GM19395 (cell line): ENCODE results near the gene DYNC2LI1.

Experiments
- ATAC-seq: cut with Tn5 transposase; IDR thresholded peaks from one replicate; pipeline ENCODE4 v1.9.1; 2021; ENCODE audit warnings: mild to moderate bottlenecking, moderate library complexity; ENCODE audit not compliant: unreplicated experiment

The DYNC2LI1 gene

DNA sequence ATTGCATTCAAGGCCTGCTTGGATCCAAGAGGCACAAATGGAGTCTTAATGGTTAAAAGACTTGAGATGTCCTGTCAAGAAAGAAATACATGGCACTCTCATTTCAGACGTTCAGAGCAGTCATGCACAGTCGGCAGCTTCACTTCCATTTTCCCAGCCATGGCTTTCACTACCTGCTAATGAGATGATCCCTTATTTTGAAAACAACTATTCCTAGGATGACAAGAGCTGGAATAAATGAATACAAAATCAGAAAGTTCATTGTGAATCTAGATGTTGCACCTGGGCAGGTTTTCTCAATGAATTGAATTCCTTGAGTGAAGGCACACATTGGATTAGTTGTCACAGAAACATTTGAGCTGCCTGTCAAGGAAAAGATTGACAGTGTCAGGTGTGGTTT is 39.1 kb downstream of the DYNC2LI1 start:
- no peak for ATAC-seq

DNA sequence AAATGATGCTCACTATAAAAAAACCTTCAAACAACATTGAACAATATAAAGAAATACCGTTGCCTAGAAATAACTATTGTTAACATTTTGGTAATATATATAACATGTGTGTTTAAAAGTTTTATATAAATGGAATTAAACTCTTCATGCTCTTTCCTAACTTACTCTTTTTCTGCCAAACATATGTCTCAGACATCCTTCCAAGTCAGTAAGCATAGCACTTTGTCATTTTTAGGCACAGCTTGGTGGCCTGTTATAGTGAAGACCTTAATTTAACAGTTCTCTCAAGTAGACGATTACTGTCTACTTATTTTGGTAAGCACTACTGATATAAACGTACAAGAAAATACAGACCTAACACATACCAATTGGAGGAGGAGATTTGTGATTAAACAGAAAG is 40.9 kb downstream of the DYNC2LI1 start:
- ATAC-seq: no peak

DNA sequence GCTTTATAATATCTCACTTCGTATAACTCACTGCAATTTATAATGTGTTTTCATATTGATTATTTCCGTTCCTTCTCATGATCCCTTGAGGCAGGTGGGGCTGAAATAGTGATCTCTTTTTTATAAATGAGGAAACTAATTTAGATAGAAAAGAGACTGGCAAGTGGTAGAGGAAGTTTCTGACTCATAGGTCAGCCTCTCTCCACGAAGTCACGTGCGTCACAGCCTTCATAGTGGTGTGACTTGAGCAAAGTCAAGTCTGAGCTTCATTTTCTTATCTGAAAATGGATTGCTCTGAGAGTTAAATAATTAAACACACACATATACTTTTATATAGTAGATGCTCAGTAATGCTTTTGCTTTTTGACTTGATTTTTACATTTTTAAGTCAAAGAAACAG is 44.9 kb downstream of the DYNC2LI1 start:
- ATAC-seq: no peak

DNA sequence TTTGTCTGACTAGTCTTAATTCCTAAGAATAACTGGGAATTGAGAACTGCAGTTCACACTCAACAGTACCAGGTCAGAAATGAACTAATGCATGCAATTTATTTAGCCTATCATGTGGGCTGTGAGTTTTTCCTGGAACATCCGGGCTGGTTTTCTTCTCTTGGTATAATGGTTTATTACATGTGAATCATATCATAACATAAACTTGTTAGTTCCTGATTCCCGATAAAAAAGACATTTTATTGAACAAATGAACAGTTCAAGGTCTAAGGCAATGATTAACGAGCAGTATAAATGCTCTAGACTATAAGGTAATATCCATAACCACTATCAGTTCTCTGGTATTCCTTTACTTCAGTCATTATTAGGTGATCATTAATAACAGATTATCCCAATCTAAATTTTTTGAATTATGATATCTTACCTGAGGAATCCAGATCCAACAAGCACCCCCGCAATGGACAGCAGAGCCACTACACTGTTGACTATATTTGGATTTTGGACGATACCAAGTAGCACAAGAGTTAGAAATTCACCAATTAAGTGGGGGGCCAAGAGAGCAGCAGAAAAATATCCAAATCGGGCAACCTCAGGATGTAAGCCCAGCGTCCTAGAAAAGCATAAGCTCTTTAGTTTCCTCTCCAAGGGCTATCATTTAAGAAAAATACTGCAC is 45.8 kb downstream of the DYNC2LI1 start:
- no peak for ATAC-seq

DNA sequence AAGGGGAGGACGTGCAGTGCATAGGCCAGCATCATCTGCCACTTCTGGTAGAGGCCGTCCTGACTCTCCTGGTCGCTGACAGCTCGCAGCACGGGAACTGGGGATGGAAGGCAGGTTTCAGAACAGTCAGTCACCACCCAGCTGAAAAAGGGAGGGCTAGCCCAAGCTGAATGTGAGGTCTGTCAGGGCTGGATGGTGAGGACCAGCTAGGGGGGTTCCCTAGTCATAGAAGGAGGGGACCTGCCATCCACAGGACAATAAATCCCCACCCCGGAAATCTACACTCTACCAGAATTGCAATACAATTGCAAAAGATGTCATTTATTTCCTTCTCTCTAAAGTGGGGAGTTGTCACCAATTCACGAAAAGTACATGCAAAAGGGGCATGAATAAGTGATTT is 49.0 kb downstream of the DYNC2LI1 start:
- no peak for ATAC-seq

DNA sequence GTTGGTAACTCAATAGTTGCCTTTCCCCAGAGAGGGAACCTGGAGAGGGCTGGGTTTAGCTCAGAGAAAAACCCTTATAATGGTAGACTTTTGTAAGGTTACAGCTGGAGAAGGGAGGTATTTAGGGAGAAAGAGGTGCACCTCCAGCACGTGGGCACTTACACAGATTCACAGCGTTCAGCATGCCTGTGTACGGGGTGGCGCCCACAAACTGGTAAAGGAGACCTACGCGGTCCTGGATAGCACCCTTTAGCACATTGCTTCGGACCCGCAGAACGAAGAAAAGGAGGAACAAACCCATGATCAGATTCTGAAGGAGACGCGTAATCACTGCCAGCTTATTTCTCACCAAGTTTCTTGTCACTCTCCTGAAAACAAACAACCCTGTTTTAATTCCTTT is 49.9 kb downstream of the DYNC2LI1 start:
- no peak for ATAC-seq

DNA sequence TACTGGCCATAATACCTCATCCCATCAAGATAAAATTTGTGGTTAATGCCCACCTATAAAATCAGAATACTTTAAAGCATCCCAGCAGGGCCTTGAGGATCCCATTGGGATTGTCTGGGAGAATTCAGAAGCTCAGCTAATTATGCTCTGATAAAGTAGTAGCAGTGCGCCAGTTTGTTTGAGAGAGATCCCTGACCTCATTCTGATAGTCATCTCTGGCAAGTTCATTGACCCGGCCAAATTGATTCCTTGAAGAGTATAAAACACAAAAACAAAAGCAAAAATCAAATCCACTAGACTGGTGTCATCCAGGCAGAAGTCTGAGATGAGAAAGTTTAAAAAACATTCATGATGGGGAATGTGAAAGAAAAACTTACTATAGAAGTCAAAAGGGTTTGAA is 50.7 kb downstream of the DYNC2LI1 start:
- ATAC-seq: no peak

DNA sequence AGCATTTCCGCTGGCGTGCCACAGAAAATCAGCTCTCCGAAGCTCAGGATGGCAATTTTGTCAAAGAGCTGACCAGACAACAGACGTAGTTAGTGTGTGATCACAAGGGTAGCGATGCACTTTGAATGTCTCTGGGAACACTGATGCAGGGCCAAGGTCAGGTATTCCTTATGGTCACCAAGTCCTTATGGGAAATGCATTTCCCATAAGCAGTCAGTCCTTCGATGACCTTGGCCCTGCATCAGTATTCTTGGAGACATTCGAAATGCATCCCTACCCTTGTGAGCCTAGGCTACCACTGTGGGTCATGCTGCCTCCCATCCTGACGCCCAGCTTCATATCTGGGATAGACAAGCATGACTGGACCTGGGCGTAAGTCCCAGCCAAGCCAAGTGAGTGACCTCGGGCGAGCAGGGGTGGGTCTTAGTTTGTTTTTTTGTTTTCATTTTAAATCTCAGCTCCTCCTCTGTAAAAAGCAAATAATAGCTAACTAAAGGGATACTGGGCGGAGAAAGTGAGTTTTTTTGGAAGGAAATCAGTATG is 51.2 kb downstream of the DYNC2LI1 start:
- no peak for ATAC-seq

DNA sequence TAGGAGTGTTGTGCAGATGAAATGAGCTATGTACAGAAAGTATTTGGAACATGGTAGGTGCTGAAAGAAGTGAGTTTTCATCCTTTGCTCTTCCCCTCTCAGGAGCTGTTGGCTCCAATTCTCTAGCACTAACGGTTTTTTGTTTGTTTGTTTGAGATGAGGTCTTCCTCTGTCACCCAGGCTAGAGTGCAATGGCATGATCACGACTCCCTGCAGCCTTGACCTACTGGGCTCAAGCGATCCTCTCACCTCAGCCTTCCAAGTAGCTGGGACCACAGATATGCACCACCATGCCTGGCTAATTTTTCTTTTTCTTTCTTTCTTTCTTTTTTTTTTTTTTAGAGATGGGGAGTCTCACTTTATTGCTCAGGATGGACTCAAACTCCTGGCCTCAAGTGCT is 52.0 kb downstream of the DYNC2LI1 start:
- no peak for ATAC-seq

DNA sequence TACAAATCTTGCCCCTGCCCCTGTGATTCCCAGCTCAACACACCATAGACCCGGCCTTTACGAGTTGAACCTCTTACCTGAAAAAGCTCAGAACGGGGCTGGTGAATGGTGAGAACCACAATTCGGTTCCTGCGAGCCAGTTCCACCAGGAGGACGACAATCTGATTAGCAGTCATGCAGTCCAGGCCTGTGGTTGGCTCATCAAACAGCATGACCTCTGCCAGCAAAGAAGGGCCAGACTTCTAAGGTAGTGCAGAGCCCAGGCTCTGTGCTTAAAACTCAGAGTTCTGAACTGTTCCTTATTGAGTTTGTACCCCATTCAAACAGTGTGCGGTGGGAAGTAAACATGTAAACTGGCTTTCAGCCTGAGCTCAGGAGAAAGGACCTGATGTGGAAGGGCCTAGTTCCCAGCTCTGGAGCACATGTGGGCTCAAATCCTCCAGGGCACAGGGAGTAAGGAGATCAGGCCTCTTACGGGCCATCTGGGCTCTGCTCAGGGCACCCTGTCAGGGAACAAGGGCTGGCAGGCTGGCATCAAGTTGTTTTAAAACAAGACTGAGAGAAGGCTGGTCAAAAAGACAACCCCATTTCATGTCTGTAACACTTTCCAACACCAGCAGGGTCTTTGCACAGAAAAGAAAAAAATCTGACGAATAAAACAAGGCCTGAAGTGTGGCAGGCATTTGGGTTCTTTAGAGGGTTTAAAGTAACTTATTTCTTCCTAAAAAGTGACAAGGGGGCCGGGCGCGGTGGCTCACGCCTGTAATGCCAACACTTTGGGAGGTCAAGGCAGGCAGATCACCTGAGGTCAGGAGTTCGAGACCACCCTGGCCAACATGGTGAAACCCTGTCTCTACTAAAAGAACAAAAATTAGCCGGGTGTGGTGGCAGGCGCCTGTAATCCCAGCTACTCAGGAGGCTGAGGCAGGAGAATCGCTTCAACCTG is 52.7 kb downstream of the DYNC2LI1 start:
- no peak for ATAC-seq

DNA sequence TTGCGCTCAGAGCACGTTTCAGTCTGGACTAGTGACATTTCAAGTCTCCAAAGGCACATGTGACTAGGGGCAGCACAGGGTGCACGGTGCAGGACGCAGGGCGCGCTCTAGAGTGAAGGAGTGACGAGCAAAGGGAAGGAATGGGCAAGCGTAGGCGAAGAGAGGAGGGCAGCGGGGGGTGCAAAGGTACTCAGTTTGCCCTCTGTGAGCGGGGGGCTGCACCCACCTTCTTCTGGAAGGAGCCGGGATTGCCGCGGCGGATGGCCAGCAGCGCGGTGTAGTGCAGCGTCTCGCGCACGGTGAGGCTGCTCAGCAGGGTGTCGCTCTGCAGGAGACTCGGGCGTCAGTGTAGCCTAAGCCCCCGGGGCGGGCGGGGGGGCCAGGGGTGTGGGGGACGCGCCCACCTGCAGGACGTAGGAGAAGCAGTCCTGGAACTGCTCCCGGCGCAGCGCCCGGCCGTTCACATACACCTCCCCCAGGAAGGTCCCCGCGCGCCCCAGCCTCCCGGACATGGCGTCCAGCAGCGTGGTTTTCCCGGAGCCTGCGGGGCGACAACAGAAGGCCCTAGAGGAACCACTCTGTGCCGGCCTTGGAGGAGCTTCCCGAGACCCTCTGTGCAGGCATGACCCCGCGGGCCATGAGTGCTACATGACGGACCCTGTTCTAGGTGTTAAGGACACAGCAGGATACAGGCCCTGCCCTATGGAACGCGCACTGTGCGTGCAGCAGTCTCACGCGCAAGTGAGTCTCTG is 57.9 kb downstream of the DYNC2LI1 start:
- ATAC-seq: no peak

DNA sequence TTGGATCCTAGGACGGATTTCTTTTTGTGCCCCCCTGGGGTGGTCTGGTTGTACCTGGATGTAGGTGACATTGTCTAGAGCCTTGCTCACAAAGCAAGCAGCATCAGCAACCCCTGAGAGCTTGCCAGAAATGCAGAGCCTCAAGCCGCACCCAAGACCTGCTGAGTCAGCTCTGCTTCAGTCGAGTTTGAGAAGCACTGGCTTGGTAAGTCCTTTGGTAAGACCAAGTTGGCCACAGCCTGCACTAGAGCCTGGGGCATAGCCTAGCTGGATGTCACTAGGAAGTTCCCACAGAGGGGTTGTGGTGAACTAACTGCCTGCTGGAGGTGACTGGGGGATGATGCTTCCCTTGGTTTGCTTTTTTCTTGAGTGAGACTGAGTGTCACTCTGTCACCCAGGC is 58.6 kb downstream of the DYNC2LI1 start:
- ATAC-seq: no peak

DNA sequence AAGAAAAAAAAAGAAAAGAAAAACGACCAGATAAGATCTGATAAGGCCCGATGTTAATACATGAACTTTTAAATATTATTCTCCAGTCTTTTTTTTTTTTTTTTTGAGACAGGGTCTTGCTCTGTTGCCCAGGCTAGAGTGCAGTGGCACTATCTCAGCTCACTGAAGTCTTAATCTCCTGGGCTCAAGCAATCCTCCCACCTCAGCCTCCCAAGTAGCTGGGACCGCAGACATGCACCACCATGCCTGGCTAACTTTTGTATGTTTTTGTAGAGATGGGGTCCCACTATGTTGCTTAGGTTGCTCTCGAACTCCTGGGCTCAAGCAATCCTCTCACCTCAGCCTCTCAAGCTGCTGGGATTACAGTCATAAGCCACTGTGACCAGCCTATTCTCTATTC is 63.2 kb downstream of the DYNC2LI1 start:
- ATAC-seq: no peak

DNA sequence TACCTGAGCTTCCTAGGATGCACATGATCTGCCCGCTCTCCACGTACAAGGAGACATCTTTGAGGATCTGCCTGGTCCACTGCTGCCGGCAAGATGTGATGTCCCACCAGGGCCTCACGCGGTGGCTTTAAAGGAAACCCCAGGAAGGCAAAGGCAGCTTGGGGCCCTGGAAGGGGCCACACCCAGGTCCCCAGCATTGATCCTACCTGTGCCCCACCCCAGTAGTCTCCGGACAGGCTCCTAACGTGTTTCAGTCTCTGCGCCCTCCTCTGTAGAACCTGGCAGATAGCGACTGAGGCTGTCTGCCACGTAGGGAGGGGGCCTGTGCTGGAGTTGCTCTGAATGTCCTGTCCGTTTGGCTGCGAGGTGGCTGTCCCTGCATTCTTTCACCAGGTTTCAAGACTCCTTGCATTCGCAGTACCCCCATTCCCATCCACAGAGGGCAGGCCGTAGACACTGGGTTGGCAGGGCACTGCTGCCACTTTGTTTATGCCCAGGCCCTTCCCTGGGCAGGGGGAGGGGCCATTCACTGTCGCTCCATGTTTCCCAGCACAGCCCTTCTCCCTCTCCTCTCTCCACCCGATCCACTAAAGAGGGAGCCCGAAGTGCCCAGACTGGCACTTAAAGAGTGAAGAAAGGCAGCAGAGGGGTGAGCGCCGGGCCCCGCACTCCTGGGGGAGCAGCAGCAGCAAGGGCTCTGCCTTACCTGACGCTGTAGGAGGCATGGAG is 64.2 kb downstream of the DYNC2LI1 start:
- ATAC-seq: no peak

DNA sequence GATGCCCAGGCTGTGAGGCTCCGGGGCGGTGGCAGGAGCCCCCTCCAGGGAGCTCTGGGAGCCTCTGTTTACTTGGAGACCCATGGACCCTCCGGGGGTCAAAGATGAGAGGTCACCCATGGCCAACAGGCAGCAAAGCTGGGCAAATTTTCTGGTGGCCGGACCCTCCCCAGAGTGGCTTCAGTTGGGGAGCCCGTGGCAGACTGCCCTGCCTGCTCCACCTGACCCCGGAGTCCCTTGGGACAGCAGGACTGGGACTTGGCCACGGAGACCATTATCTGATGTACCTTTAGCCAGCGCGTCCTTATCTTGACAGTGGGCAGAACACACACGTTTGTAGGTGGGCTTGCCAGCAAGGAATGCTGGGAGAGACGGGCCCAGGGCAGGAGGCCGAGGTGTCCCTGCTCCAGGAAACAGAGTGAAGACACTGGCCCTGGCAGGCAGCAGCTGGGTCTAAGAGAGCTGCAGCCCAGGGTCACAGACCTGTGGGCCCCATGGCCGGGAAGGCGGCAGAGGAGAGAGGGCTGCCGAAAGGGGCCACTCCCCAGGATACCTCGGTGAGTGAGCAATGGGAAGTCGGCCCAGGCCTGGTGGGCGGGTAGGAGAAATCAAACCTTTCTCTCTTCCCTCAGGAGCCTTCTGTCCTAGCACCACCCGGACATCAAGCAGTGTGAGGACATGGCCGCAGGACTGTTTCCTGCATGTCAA is 64.9 kb downstream of the DYNC2LI1 start, which contains the start of the genes ABCG5 and ABCG8:
Gene ABCG5, minus strand, starts transcription at position 280 of the 708 bp plus-strand sequence. Its CDS starts 160 bp downstream, at position 120.
Gene ABCG8, plus strand, starts transcription at position 412 of the 708 bp plus-strand sequence. Its CDS starts 83 bp downstream, at position 495.
- no peak for ATAC-seq

DNA sequence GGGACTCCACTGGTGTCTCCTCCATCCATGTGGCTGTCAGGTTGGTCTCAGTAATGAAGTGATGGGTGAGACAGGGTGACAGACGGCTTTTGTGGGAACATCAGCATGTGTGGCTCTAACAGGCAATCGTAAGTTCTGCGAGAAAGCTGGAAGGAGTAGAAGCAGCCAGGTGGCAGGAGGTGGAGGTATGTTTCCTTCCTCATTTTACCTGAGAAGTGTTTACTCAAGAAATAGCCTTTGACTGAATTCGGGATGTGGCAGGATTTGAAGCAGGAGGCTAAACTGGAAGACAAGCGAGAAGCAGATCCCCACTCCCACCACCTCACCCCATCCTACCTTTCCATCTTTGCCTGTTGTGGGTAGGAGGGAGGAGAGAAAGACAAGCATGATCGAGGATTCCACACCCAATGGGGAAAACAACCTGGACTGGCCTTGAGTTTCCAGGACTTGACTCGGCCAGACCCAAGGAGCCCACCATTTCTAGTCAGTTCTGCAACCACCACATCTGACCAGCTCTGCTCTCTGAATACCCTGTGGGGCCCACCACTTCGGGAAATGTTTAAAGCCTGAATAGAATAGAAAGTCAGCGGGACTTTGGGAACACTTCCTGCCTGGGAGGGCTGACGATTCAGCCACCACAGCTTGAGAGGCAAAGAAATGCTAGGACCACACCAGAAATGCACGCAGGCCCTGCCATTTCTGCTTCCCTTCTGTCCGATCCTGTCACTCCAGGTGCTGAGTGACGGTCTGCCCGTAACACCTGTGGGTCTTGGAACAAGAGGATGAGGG is 66.1 kb downstream of the DYNC2LI1 start:
- ATAC-seq: no peak

DNA sequence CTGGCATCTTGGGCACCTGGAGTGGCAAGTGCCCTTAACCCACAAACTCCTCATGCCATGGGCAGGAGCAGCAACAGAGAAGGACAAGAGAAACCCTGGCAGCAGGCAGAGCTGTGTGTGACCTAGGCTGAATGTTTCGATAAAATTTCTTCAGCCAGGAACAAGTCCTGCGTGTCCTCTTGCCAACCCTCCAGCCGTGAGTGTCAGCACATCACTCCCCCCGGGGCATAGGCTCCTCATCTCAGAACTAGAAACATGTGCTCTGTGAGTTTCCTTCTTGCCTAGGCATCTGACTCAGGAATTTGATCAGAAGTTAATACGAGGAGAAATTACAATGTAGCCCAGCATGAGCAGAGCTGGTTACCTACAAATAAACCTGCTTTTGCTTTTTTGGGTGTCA is 67.1 kb downstream of the DYNC2LI1 start:
- ATAC-seq: no peak

DNA sequence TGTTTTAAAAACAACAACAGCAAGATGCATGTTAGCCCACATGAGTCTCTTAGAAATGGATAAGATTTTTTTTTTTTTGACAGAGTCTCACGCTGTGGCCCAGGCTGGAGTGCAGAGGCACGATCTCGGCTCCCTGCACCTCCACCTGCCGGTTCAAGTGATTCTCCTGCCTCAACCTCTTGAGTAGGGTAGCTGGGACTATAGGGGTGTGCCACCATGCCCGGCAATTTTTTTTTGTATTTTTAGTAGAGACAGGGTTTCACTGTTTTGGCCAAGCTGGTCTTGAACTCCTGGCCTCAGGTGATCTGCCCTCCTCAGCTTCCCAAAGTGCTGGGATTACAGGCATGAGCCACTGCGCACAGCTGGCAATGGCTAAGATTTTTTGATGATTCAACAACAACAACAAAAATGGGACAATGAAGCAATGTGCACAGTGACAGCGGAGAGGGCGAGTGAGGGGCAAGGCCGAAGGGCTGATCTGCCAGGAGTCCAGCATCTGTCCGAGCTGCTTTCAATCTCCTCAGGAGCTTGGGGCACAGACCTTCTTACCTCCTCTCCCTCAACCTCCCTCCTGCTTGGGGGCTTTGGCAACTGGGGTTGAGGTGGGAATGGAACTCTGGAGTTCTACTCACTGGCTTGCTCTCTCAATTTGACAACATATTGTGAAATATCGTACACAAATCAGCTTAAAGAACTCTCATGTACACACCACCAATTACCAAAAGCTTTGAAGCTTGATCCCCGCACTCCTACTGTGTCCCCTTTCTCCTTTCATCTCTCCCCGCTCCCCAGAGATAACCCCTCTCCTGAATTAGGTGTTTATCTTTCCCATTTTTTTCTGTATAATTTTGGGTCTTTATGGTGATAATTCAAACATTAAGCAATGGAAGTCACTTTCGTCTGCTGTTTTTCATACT is 68.4 kb downstream of the DYNC2LI1 start:
- no peak for ATAC-seq
